Raji (cell line): Measurements from ENCODE around the gene ERCC6.

Experiments
- POLR2A ChIP-seq: IDR thresholded peaks from 2 replicates; pipeline ENCODE4 v1.6.1; 2011; ENCODE audit warnings: low read depth, low read length, control low read depth; ENCODE audit not compliant: insufficient read depth

ERCC6 gene

GRCh38 chr10:49505076-49505475, 33.8 kb downstream of the ERCC6 start:
- no peak for TF ChIP-seq POLR2A

GRCh38 chr10:49504528-49504927, 34.4 kb downstream of the ERCC6 start:
- no peak for TF ChIP-seq POLR2A

- no peak for TF ChIP-seq POLR2A
These were observed 36.6 kb downstream of the ERCC6 start for GRCh38 chr10:49502358-49502757.

GRCh38 chr10:49500412-49500811, 38.5 kb downstream of the ERCC6 start:
- TF ChIP-seq POLR2A, result no peak

DNA sequence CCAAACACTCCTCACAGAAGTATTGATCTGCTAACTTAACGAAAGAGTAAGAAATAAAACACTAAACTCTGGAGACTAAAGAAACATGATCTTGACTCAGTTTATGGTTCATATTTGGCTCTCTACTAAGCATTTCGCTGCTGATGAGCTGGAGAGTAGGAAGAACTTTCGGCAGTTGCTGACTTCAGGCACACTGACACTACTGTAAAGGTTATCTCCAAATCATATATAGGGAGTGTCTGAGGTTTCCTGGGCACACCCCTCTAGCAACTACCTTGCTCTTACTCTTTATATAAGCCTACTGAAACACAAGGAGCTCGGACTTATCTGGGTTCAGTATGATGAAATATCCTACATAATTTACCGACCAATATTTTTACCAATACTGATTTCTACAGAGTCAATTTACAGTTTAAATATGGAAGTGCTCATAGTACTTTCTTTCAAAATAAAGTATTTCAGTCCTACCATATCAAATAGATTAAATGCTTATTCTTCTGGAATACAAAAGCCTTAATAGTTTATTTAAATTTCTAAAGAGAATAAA, 39.5 kb downstream of the ERCC6 start:
- TF ChIP-seq POLR2A, result no peak

- TF ChIP-seq POLR2A, result no peak
These were observed 40.5 kb downstream of the ERCC6 start for GRCh38 chr10:49498425-49498824.

DNA sequence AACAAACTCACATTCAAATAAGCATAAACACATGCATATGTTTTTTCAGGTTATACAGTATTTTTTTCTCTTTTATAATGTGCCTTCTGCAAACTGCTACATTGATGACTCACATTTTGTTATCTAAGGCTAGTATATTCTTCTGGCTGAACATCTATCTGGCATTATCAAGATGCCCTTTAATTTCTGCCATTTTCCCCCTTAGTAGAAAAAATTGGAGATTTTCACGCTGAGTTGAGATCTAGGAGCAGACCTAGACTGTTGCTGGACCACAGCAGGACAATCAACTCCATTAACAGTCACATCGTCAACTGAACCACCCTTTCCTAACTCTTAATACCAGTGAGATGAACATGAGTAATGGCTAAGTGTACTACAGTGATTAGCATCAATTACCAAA, 41.6 kb downstream of the ERCC6 start:
- no peak for TF ChIP-seq POLR2A

DNA sequence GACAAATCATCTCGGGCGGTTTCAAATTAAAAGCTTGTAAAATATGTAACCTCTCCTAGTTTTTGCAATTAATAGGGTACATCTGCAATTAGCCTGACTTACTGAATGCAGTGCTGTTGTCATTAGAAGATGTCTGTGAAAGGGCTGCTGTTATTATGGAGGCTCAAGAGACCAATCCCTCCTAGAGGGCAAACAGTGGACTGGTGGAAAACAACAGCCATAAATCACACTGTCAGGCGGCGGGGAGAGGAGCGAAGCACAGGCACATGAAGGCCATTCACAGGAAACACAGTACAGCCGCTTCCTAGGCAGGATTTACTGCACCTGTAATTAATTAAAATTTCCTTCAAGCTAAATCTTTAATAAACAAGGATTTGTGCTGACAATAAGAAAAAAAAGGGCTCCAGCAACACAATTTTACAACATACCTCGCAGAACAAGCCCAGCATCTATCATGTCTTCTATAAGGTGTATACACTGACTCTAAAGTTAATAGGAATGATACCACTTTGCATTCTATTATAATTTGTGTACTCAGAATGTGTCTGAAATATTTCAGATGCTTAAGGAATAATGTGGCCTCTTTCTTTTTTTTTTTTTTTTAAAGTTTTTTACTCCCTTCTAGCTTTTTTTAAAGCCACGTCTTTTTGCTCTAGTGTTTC, 50.7 kb downstream of the ERCC6 start:
- no peak for TF ChIP-seq POLR2A

DNA sequence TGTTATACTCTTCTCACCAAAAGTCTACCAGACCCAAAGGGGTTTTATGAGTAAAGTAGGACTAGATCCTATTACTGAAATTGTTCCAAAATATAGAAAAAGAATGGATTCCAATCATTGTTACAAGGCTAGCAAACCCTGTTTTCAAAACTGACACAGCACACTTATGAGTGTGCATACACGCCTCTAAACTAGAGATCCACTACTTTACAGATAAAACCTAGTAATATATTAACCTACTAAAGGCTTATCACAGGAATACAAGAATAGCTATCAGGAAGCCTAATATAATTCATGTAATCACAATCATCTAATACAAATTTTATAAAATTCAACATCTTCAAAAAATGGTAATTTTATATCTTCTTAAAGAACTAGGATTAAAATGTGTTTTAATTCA, 52.2 kb downstream of the ERCC6 start:
- TF ChIP-seq POLR2A, result no peak

DNA sequence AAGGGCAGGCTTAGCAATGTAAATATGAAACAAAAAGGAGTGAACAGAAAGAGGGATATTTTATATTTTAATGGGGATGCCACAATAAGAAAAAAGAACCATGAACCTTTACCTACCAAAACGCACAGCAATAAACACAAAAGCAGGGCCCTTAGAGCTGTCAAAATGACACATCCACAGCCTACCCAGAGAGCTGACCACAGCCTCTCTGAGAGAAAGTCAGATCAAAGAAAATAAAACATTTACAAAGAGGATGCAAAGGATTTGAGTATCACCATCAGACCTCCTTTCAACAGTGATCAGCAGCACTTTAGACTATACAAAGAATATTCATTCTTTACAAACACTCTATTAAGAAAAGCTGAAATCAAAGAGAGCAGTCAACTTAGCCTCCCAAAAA, 52.9 kb downstream of the ERCC6 start:
- TF ChIP-seq POLR2A, result no peak

DNA sequence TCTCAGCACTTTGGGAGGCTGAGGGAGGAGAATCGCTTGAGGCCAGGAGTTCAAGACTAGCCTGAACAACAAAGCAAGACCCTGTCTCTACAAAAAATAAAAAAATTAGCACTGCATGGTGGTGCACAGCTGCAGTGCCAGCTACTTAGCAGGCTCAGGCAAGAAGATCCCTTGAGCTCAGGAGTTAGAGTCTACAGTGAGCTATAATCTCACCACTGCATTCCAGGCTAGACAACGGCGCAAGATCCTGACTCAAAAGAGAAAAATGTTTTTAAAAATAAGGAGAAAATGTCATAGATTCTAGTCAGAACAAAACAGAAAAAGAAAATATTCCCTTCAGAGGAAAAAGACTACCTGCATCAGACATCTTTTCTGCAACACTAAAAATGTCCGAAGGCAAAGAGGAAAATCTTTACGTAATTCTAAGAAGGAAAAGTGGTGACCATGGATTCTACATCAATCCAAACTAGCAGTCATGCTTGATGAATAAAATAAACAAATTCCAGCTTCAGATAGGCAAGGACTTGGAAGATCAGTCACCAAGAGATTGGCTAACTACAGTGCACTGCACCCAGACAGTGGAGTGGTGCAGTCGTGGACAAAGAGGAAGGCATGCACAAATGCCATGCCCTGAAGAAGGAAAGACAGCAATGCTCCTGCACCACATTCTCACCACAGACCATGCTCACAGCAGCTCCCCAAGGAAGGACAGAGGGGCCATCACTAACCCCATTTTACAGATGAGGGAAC, 54.3 kb downstream of the ERCC6 start:
- TF ChIP-seq POLR2A, result no peak

GRCh38 chr10:49478819-49479218, 60.1 kb downstream of the ERCC6 start:
- no peak for TF ChIP-seq POLR2A

DNA sequence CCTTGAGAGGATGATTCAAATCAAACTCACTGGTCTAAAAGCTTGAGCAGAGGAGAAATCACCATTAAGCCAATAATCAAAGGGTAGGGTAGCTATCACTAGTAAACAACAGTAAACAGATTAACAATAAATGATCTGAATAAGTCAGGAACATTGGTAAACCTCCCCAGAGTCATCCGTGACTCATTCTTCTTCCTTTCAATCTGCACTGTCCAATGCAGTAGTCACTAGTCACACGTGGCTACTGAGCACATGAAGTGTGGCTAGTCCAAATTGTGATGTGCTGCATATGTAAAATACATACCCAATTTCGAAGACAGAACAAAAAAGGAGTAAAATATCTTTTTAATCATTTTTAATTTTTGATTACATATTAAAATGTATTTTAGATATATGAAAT, 64.0 kb downstream of the ERCC6 start:
- TF ChIP-seq POLR2A, result no peak

- TF ChIP-seq POLR2A, result no peak
These were observed 67.4 kb downstream of the ERCC6 start for GRCh38 chr10:49471532-49471931.

DNA sequence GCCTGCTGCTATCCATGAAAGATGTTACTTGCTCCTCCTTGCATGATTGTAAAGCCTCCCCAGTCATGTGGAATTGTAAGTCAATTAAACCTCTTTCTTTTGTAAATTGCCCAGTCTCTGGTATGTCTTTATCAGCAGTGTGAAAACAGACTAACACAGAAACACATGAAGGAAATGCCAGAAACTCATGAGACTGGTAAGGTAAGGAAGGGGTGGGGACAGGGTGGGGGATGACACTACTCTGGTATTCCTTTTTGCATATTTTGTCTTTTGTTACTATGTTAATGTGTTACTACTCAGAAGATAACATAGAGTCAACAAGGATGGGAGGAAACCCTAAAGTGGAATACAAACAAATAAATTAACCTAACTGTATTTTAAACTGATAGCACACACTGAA, 73.2 kb downstream of the ERCC6 start:
- no peak for TF ChIP-seq POLR2A
